HFFc6 (cell line): ENCODE data around the gene GPR149. TPM values are rescaled to one million over a fixed set of nuclear protein-coding genes. Genes with fewer than 3 reads are reported as not detected.

Source experiments
- DNase-seq: peaks from one replicate; pipeline ENCODE4 v3.0.0-alpha.2; 2018
- H3K27ac Mint-ChIP-seq: 2 replicates; pipeline ENCODE4 v1.8.0; 2020; ENCODE audit warnings: mild to moderate bottlenecking, mixed read lengths
- H3K27me3 Mint-ChIP-seq: 2 replicates; pipeline ENCODE4 v1.8.0; 2021; ENCODE audit warnings: mild to moderate bottlenecking, moderate library complexity, mixed read lengths; ENCODE audit not compliant: insufficient read depth
- H3K36me3 Mint-ChIP-seq: 2 replicates; pipeline ENCODE4 v1.8.0; 2021; ENCODE audit warnings: low read depth, mixed read lengths
- H3K4me1 Mint-ChIP-seq: 2 replicates; pipeline ENCODE4 v1.8.0; 2020; ENCODE audit warnings: low read depth, mixed read lengths
- H3K4me3 Mint-ChIP-seq: 2 replicates; pipeline ENCODE4 v1.8.0; 2020; ENCODE audit warnings: mild to moderate bottlenecking, moderate library complexity, mixed read lengths
- H3K9me3 Mint-ChIP-seq: 2 replicates; pipeline ENCODE4 v1.8.0; 2020; ENCODE audit warnings: mild to moderate bottlenecking, mixed read lengths
- CTCF ChIP-seq: fragments of 200-600 bp; sonication (generic); IDR thresholded peaks from 2 replicates; pipeline ENCODE4 v1.5.0; 2021; ENCODE audit warnings: antibody characterized with exemption, mild to moderate bottlenecking
- total RNA-seq, 6 experiments: library from RNA; stranded (reverse); fragmentation: NEBNext Ultra II Directional; extraction: Animal tissue kit (Norgen Biotek cat#: 25700); gene quantifications; 2 replicates in 1 of 6; 3 replicates in 5 of 6; pipeline ENCODE4 v1.2.3, GENCODE V29; 2021

GPR149 gene
- total RNA-seq, 6 experiments from 2014 or later = not detected

DNA sequence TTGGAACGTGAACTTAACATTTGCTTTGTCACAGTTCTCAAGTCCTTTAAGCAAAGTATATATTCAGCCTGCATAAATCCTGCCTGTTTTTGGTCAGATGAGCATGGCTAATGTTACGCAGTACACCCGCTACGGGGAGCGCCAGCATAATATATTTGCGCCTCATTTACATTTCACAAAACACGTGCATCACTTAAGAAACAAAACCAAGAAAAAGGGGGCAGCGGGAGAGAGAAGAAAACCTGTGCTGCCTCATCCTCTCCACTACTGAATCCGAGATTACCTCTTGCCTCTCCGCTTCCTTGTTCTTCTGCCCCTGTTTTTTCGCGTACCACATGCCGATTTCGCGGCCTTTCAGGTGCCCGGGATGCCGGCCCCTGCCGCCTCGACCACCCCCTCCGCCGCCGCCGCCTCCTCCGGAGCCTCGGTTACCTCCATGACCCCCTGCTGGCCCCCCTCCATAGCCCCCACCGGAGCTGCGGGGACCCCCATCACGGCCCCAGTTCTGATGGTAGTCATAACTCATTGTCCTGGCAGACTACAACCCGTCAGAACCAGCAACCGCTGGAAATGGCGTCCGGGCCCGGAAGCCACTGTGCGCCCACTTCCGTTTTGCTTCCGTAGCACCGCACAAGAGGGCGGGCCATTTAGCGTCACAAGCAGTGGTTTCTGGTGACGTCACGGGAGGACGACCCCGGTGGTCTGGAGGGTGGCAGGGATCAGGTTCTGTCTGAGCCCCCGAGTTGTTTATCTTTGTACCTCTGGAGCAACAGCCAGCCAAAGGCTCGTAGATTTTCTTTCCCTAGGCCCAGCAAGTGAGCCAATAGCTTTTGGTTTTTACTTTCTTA is 105.9 kb downstream of the GPR149 start, which contains the start of gene DHX36:
TSS of gene DHX36 (minus strand) at position 597 of the 848 bp plus-strand sequence. CDS start at position 526, 71 bp downstream.
- peaks cover 19% of the 10 kb centered on the region; the same call in 1 of the 2 replicates for H3K4me1 Mint-ChIP-seq
- TF ChIP-seq CTCF = no peak
- peak within 1 kb of the TSS; percentile 98 for H3K27ac Mint-ChIP-seq
- H3K4me3 Mint-ChIP-seq = peak within 1 kb of the TSS; percentile 94
- peaks cover 20% of the 10 kb centered on the region for H3K36me3 Mint-ChIP-seq
- no peaks in the 10 kb centered on the region; the same call in 1 of the 2 replicates for H3K27me3 Mint-ChIP-seq
- peak; percentile 84 for DNase-seq
- H3K9me3 Mint-ChIP-seq = no peaks in the 10 kb centered on the region

GRCh38 chr3:154316974-154317767 is 112.8 kb downstream of the GPR149 start:
- H3K27ac Mint-ChIP-seq = peak overlapping the region; percentile 45
- no peak overlapping the region for H3K4me3 Mint-ChIP-seq
- no peaks in the 10 kb centered on the region for H3K9me3 Mint-ChIP-seq
- peaks cover 1% of the 10 kb centered on the region; the same call in 1 of the 2 replicates for H3K27me3 Mint-ChIP-seq
- H3K36me3 Mint-ChIP-seq = peaks cover 27% of the 10 kb centered on the region
- H3K4me1 Mint-ChIP-seq = peaks cover 7% of the 10 kb centered on the region; the same call in 1 of the 2 replicates
- no peak for DNase-seq
- TF ChIP-seq CTCF = no peak

- Mint-ChIP-seq H3K36me3 (peaks cover 28% of the 10 kb centered on the region), H3K4me3 (no peak overlapping the region), H3K4me1 (0 out of 2 replicates have a peak, but pooled peaks cover 5% of the 10 kb centered on the region), H3K9me3 (no peaks in the 10 kb centered on the region), H3K27me3 (peaks cover 1% of the 10 kb centered on the region; the same call in 1 of the 2 replicates), H3K27ac (no peak overlapping the region)
- no peak for DNase-seq
- TF ChIP-seq CTCF = peak; percentile 22; the same call in 1 of the 2 replicates
These were observed 115.8 kb downstream of the GPR149 start for GRCh38 chr3:154314152-154314551.

- H3K36me3 Mint-ChIP-seq = peaks cover 39% of the 10 kb centered on the region
- no peaks in the 10 kb centered on the region for H3K9me3 Mint-ChIP-seq
- H3K4me3 Mint-ChIP-seq = no peak overlapping the region
- TF ChIP-seq CTCF = no peak
- H3K4me1 Mint-ChIP-seq = peaks cover 17% of the 10 kb centered on the region
- H3K27ac Mint-ChIP-seq = 0 out of 2 replicates have a peak overlapping the region, but pooled peaks have one; percentile 8
- H3K27me3 Mint-ChIP-seq = no peaks in the 10 kb centered on the region
- DNase-seq = peak; percentile 18
These were observed 119.2 kb downstream of the GPR149 start for GRCh38 chr3:154310840-154311239.

DNA sequence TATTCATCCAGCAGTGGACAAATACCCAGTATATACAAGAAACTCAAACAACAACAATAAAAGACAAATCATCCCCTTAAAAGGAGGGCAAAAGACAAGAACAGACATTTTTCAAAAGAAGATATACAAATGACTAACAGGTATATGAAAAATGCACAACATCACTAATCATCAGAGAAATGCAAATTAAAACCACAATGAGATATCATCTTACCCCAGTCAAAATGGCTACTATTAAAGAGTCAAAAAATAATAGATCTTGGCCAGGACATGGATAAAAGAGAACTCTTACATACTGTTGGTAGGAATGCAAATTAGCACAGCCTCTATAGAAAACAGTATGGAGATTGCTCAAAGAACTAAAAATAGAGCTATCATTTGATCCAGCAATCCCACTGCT is 122.6 kb downstream of the GPR149 start:
- peaks cover 27% of the 10 kb centered on the region for H3K36me3 Mint-ChIP-seq
- no peaks in the 10 kb centered on the region for H3K9me3 Mint-ChIP-seq
- H3K27ac Mint-ChIP-seq = no peak overlapping the region
- H3K27me3 Mint-ChIP-seq = no peaks in the 10 kb centered on the region
- no peak overlapping the region for H3K4me3 Mint-ChIP-seq
- TF ChIP-seq CTCF = no peak
- peaks cover 26% of the 10 kb centered on the region for H3K4me1 Mint-ChIP-seq
- no peak for DNase-seq
